Omental fat pad (tissue), 4 donors: ENCODE measurements around the gene BICDL2. TPM values are rescaled to one million over a fixed set of nuclear protein-coding genes. Genes with fewer than 3 reads are reported as not detected.
A peak's percentile ranks its signal among the peaks of the same experiment; 100 is the strongest.
"Not testable (repeated sequence)": the region's sequence is repeated elsewhere in the genome, so short reads cannot be mapped to it uniquely, and the experiment has no call there.

Experiments used
- ATAC-seq: fragments of 150-250 bp; one replicate; pipeline ENCODE4 v1.9.1; 2016; ENCODE audit warnings: mild to moderate bottlenecking, moderate library complexity; ENCODE audit not compliant: low FRiP score
- DNase-seq: peaks from one replicate; pipeline ENCODE4 v3.0.0-alpha.2; 2019; ENCODE audit warnings: low spot score
- CTCF ChIP-seq, 3 donors: fragments of 450-650 bp; IDR thresholded peaks; one replicate each; pipeline ENCODE4 v1.5.1; 2016 to 2017; ENCODE audit warnings: antibody characterized with exemption in 3 of 3, mild to moderate bottlenecking in 3 of 3, moderate library complexity in 2 of 3
- total RNA-seq, 4 donors: library from RNA; depleted of rRNA; stranded (reverse); fragments of >200 nt; gene quantifications; one replicate each; pipeline ENCODE4 v1.1.0, GENCODE V29; 2016

BICDL2 gene
- total RNA-seq, 4 donors from 2014 or later: 0.47 TPM; not detected in 3

DNA sequence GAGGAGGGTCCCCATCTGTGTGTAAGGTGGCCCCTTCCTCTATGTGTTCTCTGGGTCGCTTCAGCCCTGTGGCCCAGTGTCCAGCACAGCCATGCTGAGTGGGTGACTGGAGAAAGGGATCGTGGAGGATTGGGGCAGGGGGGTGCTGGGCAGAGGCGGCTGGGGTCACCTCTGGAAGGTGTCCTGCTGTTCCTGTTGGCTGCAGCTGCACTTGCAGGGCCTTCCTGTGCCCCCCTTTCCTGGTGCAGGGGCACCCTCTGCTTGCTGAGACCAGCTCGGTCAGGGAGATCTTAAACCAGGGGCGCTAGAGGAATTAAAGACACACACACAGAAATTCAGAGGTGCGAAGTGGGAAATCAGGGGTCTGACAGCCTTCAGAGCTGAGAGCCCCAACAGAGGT lies 39.8 kb upstream of the BICDL2 start:
- ATAC-seq: no peak
- TF ChIP-seq CTCF (IDR thresholded peaks at IDR 0.05): no peak

DNA sequence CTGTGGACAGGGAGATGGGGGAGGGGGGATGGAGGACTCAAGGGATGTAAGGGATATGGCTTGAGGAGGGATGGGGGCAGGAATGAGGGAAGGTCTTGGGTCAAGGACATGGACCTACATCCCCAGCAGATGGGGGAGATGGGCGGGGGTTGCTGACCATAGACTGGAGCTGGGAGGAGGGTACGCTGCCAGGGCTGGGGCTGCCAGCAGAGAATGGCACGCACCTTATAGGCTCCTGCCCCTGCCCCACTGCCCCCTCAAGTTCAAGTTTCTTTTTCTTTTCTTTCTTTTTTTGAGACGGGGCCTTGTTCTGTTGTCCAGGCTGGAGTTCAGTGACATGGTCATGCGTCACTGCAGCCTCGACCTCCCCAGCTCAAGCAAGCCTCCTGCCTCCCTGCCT lies 39.2 kb upstream of the BICDL2 start:
- not testable (repeated sequence) for DNase-seq, ATAC-seq

More for the DNA sequence above, 39.8 kb upstream of the BICDL2 start:
- no peak for DNase-seq

DNA sequence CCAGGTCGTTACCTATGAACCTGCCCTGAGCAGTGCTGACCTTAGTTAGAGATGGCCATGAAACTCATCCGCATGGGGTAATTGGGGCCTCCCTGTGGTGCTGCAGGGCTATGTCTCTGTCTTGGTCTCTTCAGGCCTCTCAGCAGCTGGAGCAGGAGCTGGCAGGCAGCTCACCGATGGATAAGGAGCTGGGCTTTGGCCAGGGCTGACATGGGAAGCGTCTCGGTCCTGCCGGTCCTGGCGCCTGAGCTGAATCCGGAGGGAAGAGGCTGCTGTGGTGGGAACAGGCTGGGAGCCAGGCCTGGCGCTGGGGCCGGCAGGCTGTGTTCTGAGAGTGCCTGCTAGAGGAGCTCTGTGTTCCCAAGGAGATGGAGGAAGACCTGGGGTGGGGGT lies 38.8 kb upstream of the BICDL2 start:
- ATAC-seq (peak; percentile 23), DNase-seq (no peak)
- TF ChIP-seq CTCF (IDR thresholded peaks at IDR 0.05): no peak

GRCh38 chr16:3074860-3075522 lies 38.2 kb upstream of the BICDL2 start:
- DNase-seq: no peak
- ATAC-seq: no peak
- TF ChIP-seq CTCF (IDR thresholded peaks at IDR 0.05): no peak

DNA sequence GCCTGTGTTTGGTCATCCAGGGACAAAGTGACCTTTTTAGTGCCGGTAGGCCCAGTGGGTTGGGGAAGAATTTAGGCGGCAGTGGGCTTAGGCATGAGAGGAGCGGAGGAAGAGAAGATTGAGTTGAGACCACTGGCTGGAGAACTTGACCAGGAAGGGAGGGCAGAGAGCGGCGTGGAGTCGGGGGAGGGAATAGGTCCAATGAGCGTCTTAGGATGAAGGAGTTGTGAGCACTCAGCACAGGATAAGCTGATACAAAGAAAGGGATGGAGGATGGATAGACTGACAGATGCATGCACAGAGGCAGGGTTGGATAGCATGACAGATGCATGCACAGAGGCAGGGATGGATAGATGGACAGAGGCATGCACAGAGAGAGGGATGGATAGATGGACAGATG lies 36.7 kb upstream of the BICDL2 start:
- no peak for TF ChIP-seq CTCF (IDR thresholded peaks at IDR 0.05)
- no peak for ATAC-seq
- DNase-seq: no peak

DNA sequence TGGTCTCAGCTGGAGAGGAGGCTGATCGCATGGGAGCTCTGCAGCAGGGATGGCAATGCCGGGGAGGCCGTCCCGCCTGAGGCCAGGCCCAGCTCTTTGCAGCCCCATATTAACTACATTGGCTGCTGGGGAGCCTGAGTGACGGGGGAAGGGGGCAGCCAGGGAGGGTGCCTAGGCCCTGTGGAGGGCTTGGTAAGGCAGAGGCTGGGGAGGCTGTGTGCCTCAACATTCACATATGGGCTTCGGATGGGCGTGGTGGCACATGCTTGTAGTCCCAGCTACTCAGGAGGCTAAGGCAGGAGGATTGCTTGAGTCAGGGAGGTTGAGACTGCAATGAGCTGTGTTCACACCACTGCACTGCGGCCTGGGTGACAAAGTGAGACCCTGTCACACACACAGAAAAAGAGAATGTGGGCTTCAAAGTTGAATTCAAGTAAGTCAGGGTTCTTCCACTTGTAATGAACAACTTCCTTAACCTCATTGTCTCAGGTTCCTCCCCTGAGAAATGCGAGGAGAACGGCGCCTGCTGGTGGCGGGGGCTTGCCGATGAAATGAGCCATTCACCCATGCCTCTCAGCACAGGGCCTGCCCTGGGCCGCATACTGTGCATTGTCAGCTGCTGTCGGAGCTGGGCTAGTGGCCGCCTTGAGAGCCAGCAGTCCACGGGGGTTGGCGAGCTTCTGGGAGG lies 36.0 kb upstream of the BICDL2 start:
- not testable (repeated sequence) for ATAC-seq, DNase-seq

GRCh38 chr16:3072148-3072547 lies 35.4 kb upstream of the BICDL2 start:
- ATAC-seq, DNase-seq: not testable (repeated sequence)

- TF ChIP-seq CTCF (IDR thresholded peaks at IDR 0.05): no peak
- DNase-seq (no peak), ATAC-seq (no peak)
These were observed 34.9 kb upstream of the BICDL2 start for GRCh38 chr16:3071655-3072054.
